ENCODE measurements around the gene AHI1. TPM values are rescaled to one million over a fixed set of nuclear protein-coding genes. Genes with fewer than 3 reads are reported as not detected.

The AHI1 gene
- total and polyA plus RNA-seq, 2 of the 13 experiments (the other 11 are each of a cell fraction or from before 2014, with no cell fraction given) = 7.2 to 18.6 TPM

GRCh38 chr6:135306740-135307420, 190.7 kb downstream of the AHI1 start:
- Histone ChIP-seq H3K27me3 (ENCODE audit: control insufficient read depth in 1 of 2, insufficient read depth in 2 of 2, low read length in 2 of 2) (no peaks in the 10 kb centered on the region), H3K9me3 (ENCODE audit: low read length) (no peaks in the 10 kb centered on the region), H4K20me1 (ENCODE audit: insufficient read depth, low read length) (no peaks in the 10 kb centered on the region), H3K27ac (ENCODE audit: extremely low read length, insufficient read depth, low read length) (no peak overlapping the region), H3K9ac (ENCODE audit: insufficient read depth, low read depth, low read length) (no peak overlapping the region), H3K36me3 (replicated peaks in 1 of 2; ENCODE audit: control insufficient read depth in 1 of 2, insufficient read depth in 2 of 2, low read length in 2 of 2) (no peaks in the 10 kb centered on the region; a peak in 1 of 5 replicates), H3K79me2 (ENCODE audit: insufficient read depth, low read length) (no peaks in the 10 kb centered on the region), H3K4me3 (replicated peaks in 1 of 3; ENCODE audit: insufficient read depth in 1 of 3, low read depth in 2 of 3, low read length in 3 of 3) (no peak overlapping the region), H3K4me2 (ENCODE audit: low read depth, low read length) (no peak overlapping the region), H3K4me1 (ENCODE audit: insufficient read depth, low read length) (no peaks in the 10 kb centered on the region), H2AFZ (ENCODE audit: low read length) (no peak overlapping the region)
- DNase-seq (ENCODE audit: low spot score) = no peak
- TF ChIP-seq, protein P1, sequence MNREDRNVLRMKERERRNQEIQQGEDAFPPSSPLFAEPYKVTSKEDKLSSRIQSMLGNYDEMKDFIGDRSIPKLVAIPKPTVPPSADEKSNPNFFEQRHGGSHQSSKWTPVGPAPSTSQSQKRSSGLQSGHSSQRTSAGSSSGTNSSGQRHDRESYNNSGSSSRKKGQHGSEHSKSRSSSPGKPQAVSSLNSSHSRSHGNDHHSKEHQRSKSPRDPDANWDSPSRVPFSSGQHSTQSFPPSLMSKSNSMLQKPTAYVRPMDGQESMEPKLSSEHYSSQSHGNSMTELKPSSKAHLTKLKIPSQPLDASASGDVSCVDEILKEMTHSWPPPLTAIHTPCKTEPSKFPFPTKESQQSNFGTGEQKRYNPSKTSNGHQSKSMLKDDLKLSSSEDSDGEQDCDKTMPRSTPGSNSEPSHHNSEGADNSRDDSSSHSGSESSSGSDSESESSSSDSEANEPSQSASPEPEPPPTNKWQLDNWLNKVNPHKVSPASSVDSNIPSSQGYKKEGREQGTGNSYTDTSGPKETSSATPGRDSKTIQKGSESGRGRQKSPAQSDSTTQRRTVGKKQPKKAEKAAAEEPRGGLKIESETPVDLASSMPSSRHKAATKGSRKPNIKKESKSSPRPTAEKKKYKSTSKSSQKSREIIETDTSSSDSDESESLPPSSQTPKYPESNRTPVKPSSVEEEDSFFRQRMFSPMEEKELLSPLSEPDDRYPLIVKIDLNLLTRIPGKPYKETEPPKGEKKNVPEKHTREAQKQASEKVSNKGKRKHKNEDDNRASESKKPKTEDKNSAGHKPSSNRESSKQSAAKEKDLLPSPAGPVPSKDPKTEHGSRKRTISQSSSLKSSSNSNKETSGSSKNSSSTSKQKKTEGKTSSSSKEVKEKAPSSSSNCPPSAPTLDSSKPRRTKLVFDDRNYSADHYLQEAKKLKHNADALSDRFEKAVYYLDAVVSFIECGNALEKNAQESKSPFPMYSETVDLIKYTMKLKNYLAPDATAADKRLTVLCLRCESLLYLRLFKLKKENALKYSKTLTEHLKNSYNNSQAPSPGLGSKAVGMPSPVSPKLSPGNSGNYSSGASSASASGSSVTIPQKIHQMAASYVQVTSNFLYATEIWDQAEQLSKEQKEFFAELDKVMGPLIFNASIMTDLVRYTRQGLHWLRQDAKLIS (CRISPR knock-in tag; IDR thresholded peaks at IDR 0.05) = no peak
- TF ChIP-seq, protein P2, sequence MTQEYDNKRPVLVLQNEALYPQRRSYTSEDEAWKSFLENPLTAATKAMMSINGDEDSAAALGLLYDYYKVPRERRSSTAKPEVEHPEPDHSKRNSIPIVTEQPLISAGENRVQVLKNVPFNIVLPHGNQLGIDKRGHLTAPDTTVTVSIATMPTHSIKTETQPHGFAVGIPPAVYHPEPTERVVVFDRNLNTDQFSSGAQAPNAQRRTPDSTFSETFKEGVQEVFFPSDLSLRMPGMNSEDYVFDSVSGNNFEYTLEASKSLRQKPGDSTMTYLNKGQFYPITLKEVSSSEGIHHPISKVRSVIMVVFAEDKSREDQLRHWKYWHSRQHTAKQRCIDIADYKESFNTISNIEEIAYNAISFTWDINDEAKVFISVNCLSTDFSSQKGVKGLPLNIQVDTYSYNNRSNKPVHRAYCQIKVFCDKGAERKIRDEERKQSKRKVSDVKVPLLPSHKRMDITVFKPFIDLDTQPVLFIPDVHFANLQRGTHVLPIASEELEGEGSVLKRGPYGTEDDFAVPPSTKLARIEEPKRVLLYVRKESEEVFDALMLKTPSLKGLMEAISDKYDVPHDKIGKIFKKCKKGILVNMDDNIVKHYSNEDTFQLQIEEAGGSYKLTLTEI (CRISPR knock-in tag; conservative IDR thresholded peaks at IDR 0.05) = no peak
- no peak for TF ChIP-seq KDM5A (IDR thresholded peaks at IDR 0.05; ENCODE audit: borderline replicate concordance, low read length)
- TF ChIP-seq ZNF841 (CRISPR knock-in tag; IDR thresholded peaks at IDR 0.05; ENCODE audit: borderline replicate concordance) = no peak
- in situ Hi-C loops (cut with HindIII; ENCODE audit: extremely low pct_ligation_motif_present, low pct_unique_long_range_greater_than_20kb) (no loop called here), intact Hi-C loops (cut with micrococcal nuclease; ENCODE audit: unreplicated experiment) (no loop called here)
- no peak for FAIRE-seq
- no TSS peak for BruUV-seq (replicated peaks)
- ChIA-PET CTCF (ENCODE audit: low intra/inter-chr PET ratio, low total read pairs) (no interaction called here), POLR2A (no interaction called here)
- no peak for ATAC-seq
- 93% methylated on average over 5 of the region's 5 CpGs for WGBS (ENCODE audit: low lambda C conversion rate)
